GM18909 (cell line): ENCODE results near the gene TRABD.

Experiments
- ATAC-seq: cut with Tn5 transposase; IDR thresholded peaks from one replicate; pipeline ENCODE4 v1.9.1; 2021; ENCODE audit warnings: mild to moderate bottlenecking; ENCODE audit not compliant: unreplicated experiment, poor library complexity

Gene TRABD

GRCh38 chr22:50215297-50216054 is 29.8 kb downstream of the TRABD start:
- no peak for ATAC-seq

- no peak for ATAC-seq
Measured at GRCh38 chr22:50216055-50216683, 30.5 kb downstream of the TRABD start.

- no peak for ATAC-seq
Measured at GRCh38 chr22:50216684-50217520, 31.2 kb downstream of the TRABD start.

- ATAC-seq = no peak
Measured at GRCh38 chr22:50217543-50218152, 31.9 kb downstream of the TRABD start.

GRCh38 chr22:50218153-50218995 is 32.7 kb downstream of the TRABD start:
- ATAC-seq = no peak

GRCh38 chr22:50218996-50219727 is 33.4 kb downstream of the TRABD start:
- no peak for ATAC-seq

GRCh38 chr22:50219800-50220602 is 34.3 kb downstream of the TRABD start:
- ATAC-seq = no peak

- no peak for ATAC-seq
Measured at GRCh38 chr22:50220603-50221409, 35.1 kb downstream of the TRABD start.

GRCh38 chr22:50221410-50222300 is 35.9 kb downstream of the TRABD start:
- ATAC-seq = no peak

- no peak for ATAC-seq
Measured at GRCh38 chr22:50222508-50222907, 36.8 kb downstream of the TRABD start.

- ATAC-seq = no peak
Measured at GRCh38 chr22:50224071-50224470, 38.4 kb downstream of the TRABD start.

- no peak for ATAC-seq
Measured at GRCh38 chr22:50225200-50225969, 39.7 kb downstream of the TRABD start.

- ATAC-seq = no peak
Measured at GRCh38 chr22:50226063-50226874, 40.6 kb downstream of the TRABD start.

- ATAC-seq = no peak
Measured at GRCh38 chr22:50226875-50227165, 41.1 kb downstream of the TRABD start.

GRCh38 chr22:50227579-50228215 is 42.0 kb downstream of the TRABD start:
- no peak for ATAC-seq
